H1 (cell line): ENCODE measurements around the gene KLHL34. TPM values are rescaled to one million over a fixed set of nuclear protein-coding genes. Genes with fewer than 3 reads are reported as not detected.

Source experiments
- JUN ChIP-seq: IDR thresholded peaks from 2 replicates; pipeline ENCODE4 v1.6.1; 2011; ENCODE audit warnings: low read depth, mild to moderate bottlenecking, improper control_type of control experiment, low read length
- POLR2AphosphoS5 ChIP-seq: IDR thresholded peaks from 2 replicates; pipeline ENCODE4 v1.6.1; 2011; ENCODE audit warnings: low read depth, low read length
- polyA plus RNA-seq, 7 experiments: library from polyadenylated mRNA; depleted of rRNA in 3 of 7; stranded (reverse) in 5 of 7; unstranded in 2 of 7; fragments of >200 nt in 5 of 7; fragments of 200-250 nt in 2 of 7; gene quantifications; 1 replicate in 5 of 7; 2 replicates in 1 of 7; 4 replicates in 1 of 7; pipeline versions ENCODE4 v1.2.1 to v1.2.3, GENCODE V29; 2011 to 2013; ENCODE audit warnings: missing spikeins in 2 of 7, mixed read lengths in 2 of 7
- total RNA-seq: library from RNA; stranded (reverse); fragmentation: NEBNext Ultra II Directional; extraction: Animal tissue kit (Norgen Biotek cat#: 25700); gene quantifications from 2 replicates; pipeline ENCODE4 v1.2.1, GENCODE V29; 2021
- TF ChIP-seq, protein P1 (sequence below): IDR thresholded peaks from 2 replicates; pipeline ENCODE4 v1.6.1; 2012; ENCODE audit warnings: low read length, inconsistent platforms

Gene KLHL34
- total and polyA plus RNA-seq, 2 of the 8 experiments (the other 6 are each of a cell fraction or from before 2014, with no cell fraction given) = not detected

DNA sequence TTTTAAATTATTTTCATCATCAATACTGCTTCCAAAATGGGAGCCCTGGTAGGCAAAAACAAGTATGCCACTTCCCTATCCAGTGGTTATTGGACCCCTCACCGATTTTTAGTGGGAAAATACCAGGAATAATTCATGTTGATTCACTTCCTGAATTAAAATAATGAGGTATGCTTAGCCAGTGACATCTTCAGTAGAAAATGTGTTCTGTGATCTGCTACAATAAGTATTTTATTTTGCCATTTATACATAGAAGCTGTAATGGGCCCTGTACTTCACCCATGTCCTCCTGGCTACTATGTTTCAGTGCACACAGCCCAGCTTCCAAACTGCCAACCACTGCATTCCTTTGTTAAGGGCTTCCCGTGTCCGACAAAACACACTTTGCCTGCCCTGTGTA lies 41.0 kb upstream of the KLHL34 start (continued):
- TF ChIP-seq, protein P1, sequence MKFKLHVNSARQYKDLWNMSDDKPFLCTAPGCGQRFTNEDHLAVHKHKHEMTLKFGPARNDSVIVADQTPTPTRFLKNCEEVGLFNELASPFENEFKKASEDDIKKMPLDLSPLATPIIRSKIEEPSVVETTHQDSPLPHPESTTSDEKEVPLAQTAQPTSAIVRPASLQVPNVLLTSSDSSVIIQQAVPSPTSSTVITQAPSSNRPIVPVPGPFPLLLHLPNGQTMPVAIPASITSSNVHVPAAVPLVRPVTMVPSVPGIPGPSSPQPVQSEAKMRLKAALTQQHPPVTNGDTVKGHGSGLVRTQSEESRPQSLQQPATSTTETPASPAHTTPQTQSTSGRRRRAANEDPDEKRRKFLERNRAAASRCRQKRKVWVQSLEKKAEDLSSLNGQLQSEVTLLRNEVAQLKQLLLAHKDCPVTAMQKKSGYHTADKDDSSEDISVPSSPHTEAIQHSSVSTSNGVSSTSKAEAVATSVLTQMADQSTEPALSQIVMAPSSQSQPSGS = no peak
- TF ChIP-seq JUN (no peak), POLR2AphosphoS5 (no peak)
- TF ChIP-seq, all 59 proteins: peak for 0
